H1 (cell line): ENCODE data around the gene LGALS8. TPM values are rescaled to one million over a fixed set of nuclear protein-coding genes. Genes with fewer than 3 reads are reported as not detected.

ENCODE experiments used
- CTCF ChIA-PET: fragments of 300-600 bp; sonication (Branson Sonifier 250); formaldehyde crosslinking; loops from one replicate; lab custom pipeline; 2021; ENCODE audit not compliant: partially characterized antibody; lab: Charles Lee
- POLR2A ChIA-PET: fragments of 300-600 bp; sonication (Branson Sonifier 250); formaldehyde crosslinking; loops from one replicate; lab custom pipeline; 2021; ENCODE audit warnings: inconsistent platforms; ENCODE audit not compliant: partially characterized antibody; lab: Charles Lee
- DNase-seq, 2 experiments: peaks; one replicate each; pipeline versions ENCODE4 v3.0.0 to v3.0.0-alpha.2; 2010 to 2022; ENCODE audit warnings: low spot score in 2 of 2, low read depth in 1 of 2, mixed read lengths in 1 of 2
- FAIRE-seq: peaks from 2 replicates; lab custom pipeline; 2011; peaks lifted over from hg19 to GRCh38; lab: Jason Lieb, UNC
- H2AFZ ChIP-seq: 2 replicates; pipeline ENCODE4 v1.8.1; 2012; ENCODE audit warnings: low read length, inconsistent platforms
- H2AK5ac ChIP-seq: 2 replicates; pipeline ENCODE4 v1.6.1; 2013; ENCODE audit warnings: low read depth, low read length
- H2BK120ac ChIP-seq: replicated peaks from 2 replicates; pipeline ENCODE3; 2013; ENCODE audit warnings: low read depth, low read length, inconsistent platforms
- H2BK12ac ChIP-seq: 2 replicates; pipeline ENCODE4 v1.6.1; 2013; ENCODE audit warnings: low read depth, low read length
- H2BK15ac ChIP-seq: 2 replicates; pipeline ENCODE4 v1.6.1; 2013; ENCODE audit warnings: low read length
- H2BK20ac ChIP-seq: 2 replicates; pipeline ENCODE4 v1.6.1; 2013; ENCODE audit warnings: low read length
- H2BK5ac ChIP-seq: 2 replicates; pipeline ENCODE4 v1.6.1; 2013; ENCODE audit warnings: low read depth, low read length
- H3K14ac ChIP-seq: 2 replicates; pipeline ENCODE4 v1.6.1; 2013; ENCODE audit warnings: inconsistent platforms; ENCODE audit not compliant: insufficient read length
- H3K18ac ChIP-seq: 2 replicates; pipeline ENCODE4 v1.6.1; 2013; ENCODE audit warnings: low read length; ENCODE audit errors: extremely low read depth
- H3K23ac ChIP-seq: 2 replicates; pipeline ENCODE4 v1.6.1; 2013; ENCODE audit warnings: inconsistent platforms; ENCODE audit not compliant: insufficient read length
- H3K23me2 ChIP-seq: 2 replicates; pipeline ENCODE4 v1.6.1; 2013; ENCODE audit warnings: low read depth, low read length
- H3K27ac ChIP-seq: 2 replicates; pipeline ENCODE4 v1.6.1; 2011; ENCODE audit warnings: low read depth, low read length, inconsistent platforms
- H3K27me3 ChIP-seq, 4 experiments: replicated peaks in 1 of 4; 1 replicate in 1 of 4; 2 replicates in 3 of 4; pipeline versions ENCODE4 v1.6.1 to v1.8.1; 2011 to 2013; ENCODE audit warnings: low read length in 3 of 4, mild to moderate bottlenecking in 3 of 4, inconsistent platforms in 2 of 4, mixed read lengths in 2 of 4, moderate library complexity in 1 of 4; ENCODE audit not compliant: control insufficient read depth in 3 of 4, insufficient read depth in 3 of 4; ENCODE audit errors: extremely low read depth in 1 of 4
- H3K36me3 ChIP-seq, 4 experiments: 2 replicates each; pipeline versions ENCODE4 v1.6.1 to v1.8.1; 2011 to 2013; ENCODE audit warnings: mild to moderate bottlenecking in 4 of 4, low read length in 3 of 4, moderate library complexity in 2 of 4, control low read depth in 1 of 4, inconsistent platforms in 1 of 4; ENCODE audit not compliant: insufficient read depth in 4 of 4, control insufficient read depth in 2 of 4
- H3K4ac ChIP-seq: replicated peaks from 2 replicates; pipeline ENCODE3; 2013; ENCODE audit warnings: low read length, low read depth, mixed read lengths, inconsistent platforms; ENCODE audit not compliant: insufficient read length
- H3K4me1 ChIP-seq, 4 experiments: replicated peaks in 1 of 4; 1 replicate in 1 of 4; 2 replicates in 3 of 4; pipeline versions ENCODE4 v1.6.1 to v1.8.1; 2011 to 2013; ENCODE audit warnings: low read length in 3 of 4, inconsistent platforms in 2 of 4, mixed read lengths in 1 of 4; ENCODE audit not compliant: insufficient read depth in 4 of 4, control insufficient read depth in 3 of 4
- H3K4me2 ChIP-seq, 2 experiments: 2 replicates each; pipeline versions ENCODE4 v1.6.1 to v1.8.1; 2011 to 2013; ENCODE audit warnings: low read depth in 2 of 2, low read length in 2 of 2, control low read depth in 1 of 2, inconsistent platforms in 1 of 2, mild to moderate bottlenecking in 1 of 2; ENCODE audit not compliant: insufficient read depth in 1 of 2
- H3K4me3 ChIP-seq, 4 experiments: fragments of 200-600, 300-600 bp in 1 of 4; sonication (generic), shearing (Covaris generic), sonication (Bioruptor Twin) in 1 of 4; 2 replicates each; pipeline versions ENCODE4 v1.5.1 to v1.8.1; 2011 to 2016; ENCODE audit warnings: low read length in 4 of 4, low read depth in 3 of 4, control low read depth in 2 of 4, inconsistent platforms in 2 of 4, mild to moderate bottlenecking in 2 of 4, mixed read lengths in 1 of 4, moderate library complexity in 1 of 4; ENCODE audit not compliant: insufficient read depth in 2 of 4; ENCODE audit errors: extremely low read depth in 1 of 4
- H3K56ac ChIP-seq: replicated peaks from 2 replicates; pipeline ENCODE3; 2013; ENCODE audit warnings: low read depth, mild to moderate bottlenecking, mixed read lengths, low read length, inconsistent platforms; ENCODE audit not compliant: insufficient read length
- H3K79me1 ChIP-seq: 2 replicates; pipeline ENCODE4 v1.6.1; 2013; ENCODE audit warnings: low read depth, low read length, control low read depth
- H3K79me2 ChIP-seq, 2 experiments: 2 replicates each; pipeline versions ENCODE4 v1.6.1 to v1.8.1; 2012 to 2013; ENCODE audit warnings: low read length in 2 of 2, mild to moderate bottlenecking in 2 of 2, inconsistent platforms in 1 of 2; ENCODE audit not compliant: insufficient read depth in 2 of 2, control insufficient read depth in 1 of 2
- H3K9ac ChIP-seq, 4 experiments: replicated peaks in 1 of 4; 1 replicate in 1 of 4; 2 replicates in 3 of 4; pipeline versions ENCODE4 v1.6.1 to v1.8.1; 2011 to 2013; ENCODE audit warnings: low read depth in 3 of 4, low read length in 3 of 4, control low read depth in 2 of 4, mild to moderate bottlenecking in 2 of 4, moderate library complexity in 2 of 4, inconsistent platforms in 1 of 4; ENCODE audit errors: extremely low read depth in 1 of 4
- H3K9me3 ChIP-seq, 2 experiments: 2 replicates each; pipeline versions ENCODE4 v1.6.1 to v1.8.1; 2012 to 2013; ENCODE audit warnings: mild to moderate bottlenecking in 2 of 2, moderate library complexity in 2 of 2, control low read depth in 1 of 2, inconsistent platforms in 1 of 2, low read depth in 1 of 2, low read length in 1 of 2, mixed read lengths in 1 of 2; ENCODE audit not compliant: insufficient read depth in 2 of 2
- H4K20me1 ChIP-seq, 2 experiments: replicated peaks in 1 of 2; 2 replicates each; pipeline versions ENCODE3 to v1.8.1; 2011 to 2013; ENCODE audit warnings: inconsistent platforms in 2 of 2, low read length in 2 of 2, mild to moderate bottlenecking in 1 of 2; ENCODE audit not compliant: insufficient read depth in 2 of 2, control insufficient read depth in 1 of 2
- H4K5ac ChIP-seq: 2 replicates; pipeline ENCODE4 v1.6.1; 2013; ENCODE audit warnings: low read length, low read depth, mixed read lengths, inconsistent platforms; ENCODE audit not compliant: insufficient read length
- H4K8ac ChIP-seq: 2 replicates; pipeline ENCODE4 v1.8.0; 2013; ENCODE audit warnings: mild to moderate bottlenecking, moderate library complexity, low read length, inconsistent platforms; ENCODE audit not compliant: insufficient read depth; ENCODE audit errors: extremely low read depth
- H4K91ac ChIP-seq: replicated peaks from 2 replicates; pipeline ENCODE3; 2013; ENCODE audit warnings: low read length, mixed read lengths, inconsistent platforms; ENCODE audit not compliant: insufficient read length
- CBX8 ChIP-seq: fragments of 300-800, 300-1000 bp; sonication (generic); IDR thresholded peaks from 2 replicates; pipeline ENCODE4 v1.7.1; 2016; ENCODE audit warnings: low read depth, low read length, borderline replicate concordance
- E2F6 ChIP-seq: IDR thresholded peaks from 2 replicates; pipeline ENCODE4 v1.6.1; 2012; ENCODE audit warnings: inconsistent platforms
- EZH2 ChIP-seq: fragments of 200-600 bp; sonication (generic); IDR thresholded peaks from 2 replicates; pipeline ENCODE4 v1.7.1; 2012; ENCODE audit warnings: low read depth, mild to moderate bottlenecking, moderate library complexity, low read length, inconsistent platforms; ENCODE audit not compliant: severe bottlenecking
- GTF2F1 ChIP-seq: IDR thresholded peaks from 2 replicates; pipeline ENCODE4 v1.6.1; 2012; ENCODE audit warnings: low read depth, low read length, improper control_type of control experiment, borderline replicate concordance
- HDAC2 ChIP-seq, 2 experiments: fragments of 300-600 bp in 1 of 2; sonication (generic) in 1 of 2; IDR thresholded peaks; 2 replicates each; pipeline ENCODE4 v1.6.1; 2011 to 2012; ENCODE audit warnings: low read depth in 2 of 2, low read length in 2 of 2, mild to moderate bottlenecking in 2 of 2, moderate library complexity in 2 of 2, borderline replicate concordance in 1 of 2, inconsistent platforms in 1 of 2
- JUN ChIP-seq: IDR thresholded peaks from 2 replicates; pipeline ENCODE4 v1.6.1; 2011; ENCODE audit warnings: low read depth, mild to moderate bottlenecking, improper control_type of control experiment, low read length
- MAFK ChIP-seq: IDR thresholded peaks from 2 replicates; pipeline ENCODE4 v1.6.1; 2012; ENCODE audit warnings: low read depth, mild to moderate bottlenecking, improper control_type of control experiment, low read length
- NANOG ChIP-seq: IDR thresholded peaks from 2 replicates; pipeline ENCODE4 v1.6.1; 2011; ENCODE audit warnings: low read length, low read depth, mild to moderate bottlenecking, inconsistent platforms; ENCODE audit not compliant: insufficient read depth, poor library complexity, severe bottlenecking
- RBBP5 ChIP-seq: IDR thresholded peaks from 2 replicates; pipeline ENCODE4 v1.7.1; 2012; ENCODE audit warnings: low read depth, mild to moderate bottlenecking, inconsistent platforms, low read length, moderate library complexity, borderline replicate concordance
- RFX5 ChIP-seq: IDR thresholded peaks from 2 replicates; pipeline ENCODE4 v1.6.1; 2011; ENCODE audit warnings: low read depth, low read length, improper control_type of control experiment, borderline replicate concordance
- SP2 ChIP-seq: IDR thresholded peaks from 2 replicates; pipeline ENCODE4 v1.6.1; 2012; ENCODE audit warnings: mild to moderate bottlenecking, low read length, inconsistent platforms
- TAF7 ChIP-seq: optimal IDR thresholded peaks from 2 replicates; pipeline ENCODE3; 2011; ENCODE audit warnings: low read depth, mild to moderate bottlenecking, inconsistent platforms, low read length, moderate library complexity, borderline replicate concordance
- TEAD4 ChIP-seq: IDR thresholded peaks from 2 replicates; pipeline ENCODE4 v1.6.1; 2012; ENCODE audit warnings: low read depth, low read length, inconsistent platforms, mixed read lengths
- WGBS, 2 experiments: shearing (Covaris generic) in 1 of 2; methylation state at CpG; one replicate each; pipeline versions ENCODE4 v1.1.6 to v1.1.7; 2013 to 2015; ENCODE audit warnings: low lambda C conversion rate in 2 of 2, mixed read lengths in 2 of 2, inconsistent platforms in 1 of 2, low coverage in 1 of 2, missing lambda C conversion rate in 1 of 2; ENCODE audit not compliant: insufficient replicate concordance in 2 of 2, insufficient coverage in 1 of 2, insufficient read length in 1 of 2; ENCODE audit errors: extremely low coverage in 1 of 2, missing lambda C conversion rate in 1 of 2; 5-methylcytosine and 5-hydroxymethylcytosine counted together
- polyA plus RNA-seq, 7 experiments: library from polyadenylated mRNA; depleted of rRNA in 3 of 7; stranded (reverse) in 5 of 7; unstranded in 2 of 7; fragments of >200 nt in 5 of 7; fragments of 200-250 nt in 2 of 7; gene quantifications; 1 replicate in 5 of 7; 2 replicates in 1 of 7; 4 replicates in 1 of 7; pipeline versions ENCODE4 v1.2.1 to v1.2.3, GENCODE V29; 2011 to 2013; ENCODE audit warnings: missing spikeins in 2 of 7, mixed read lengths in 2 of 7
- total RNA-seq: library from RNA; stranded (reverse); fragmentation: NEBNext Ultra II Directional; extraction: Animal tissue kit (Norgen Biotek cat#: 25700); gene quantifications from 2 replicates; pipeline ENCODE4 v1.2.1, GENCODE V29; 2021

LGALS8 gene
- total and polyA plus RNA-seq, 2 of the 8 experiments (the other 6 are each of a cell fraction or from before 2014, with no cell fraction given) = 7.2 to 11.6 TPM

- Histone ChIP-seq H4K20me1 (no peaks in the 10 kb centered on the region), H3K4me1 (peaks cover 0 to 8% (median 2%) of the 10 kb centered on the region in 4 experiments; a peak in 4 of 7 replicates), H3K23ac (no peak overlapping the region), H2AK5ac (no peak overlapping the region), H4K91ac (no peak overlapping the region), H4K8ac (no peak overlapping the region), H3K27ac (no peak overlapping the region), H4K5ac (no peak overlapping the region), H3K14ac (no peak overlapping the region), H3K79me2 (no peaks in the 10 kb centered on the region), H3K9ac (no peak overlapping the region), H3K4ac (no peak overlapping the region), H2BK5ac (no peak overlapping the region), H3K4me2 (no peak overlapping the region), H3K79me1 (no peaks in the 10 kb centered on the region), H2BK120ac (no peak overlapping the region), H3K56ac (no peak overlapping the region), H2BK12ac (no peak overlapping the region), H2AFZ (no peak overlapping the region), H3K9me3 (no peaks in the 10 kb centered on the region), H3K36me3 (no peaks in the 10 kb centered on the region; a peak in 2 of 8 replicates), H2BK15ac (no peak overlapping the region), H3K4me3 (no peak overlapping the region), H3K18ac (no peak overlapping the region), H3K23me2 (no peaks in the 10 kb centered on the region; the same call in none of the 2 replicates), H2BK20ac (no peak overlapping the region), H3K27me3 (no peaks in the 10 kb centered on the region)
- DNase-seq = no peak
- POLR2A ChIA-PET = no interaction called here
- 100% methylated on average over 2 of the region's 2 CpGs; no CpG with 5 or more reads in 1 of the 2 experiments for WGBS, 2 experiments
- CTCF ChIA-PET = interaction anchor here (0.7 to 3.1 kb wide), 9 partner anchors 10 to 390 kb away, joined by 3 to 15 read pairs (median 4); no protein-coding TSS in a partner anchor
- FAIRE-seq = no peak
- TF ChIP-seq MAFK = no peak
- TF ChIP-seq RBBP5 = no peak
- no peak for TF ChIP-seq HDAC2 (IDR thresholded peaks at IDR 0.05; ENCODE audit: borderline replicate concordance in 1 of 2, low read depth in 2 of 2, low read length in 2 of 2)
- no peak for TF ChIP-seq RFX5
- TF ChIP-seq NANOG = no peak
- no peak for TF ChIP-seq TEAD4
- TF ChIP-seq SP2 = no peak
- no peak for TF ChIP-seq TAF7
- no peak for TF ChIP-seq GTF2F1
- TF ChIP-seq EZH2 = no peak
- no peak for TF ChIP-seq CBX8
- TF ChIP-seq E2F6 = no peak
- TF ChIP-seq JUN = no peak
These were observed 31.4 kb upstream of the LGALS8 start for GRCh38 chr1:236492378-236492777.
